SK-N-SH (cell line): ENCODE data around the gene CCDC6. TPM values are rescaled to one million over a fixed set of nuclear protein-coding genes. Genes with fewer than 3 reads are reported as not detected.

Experiments used
- CTCF ChIA-PET: fragments of 300-600, 350-600 bp; formaldehyde crosslinking; extraction: SDS; loops from one replicate; lab custom pipeline; 2021; lab: Yijun Ruan, JAX
- POLR2A ChIA-PET: fragments of 350-600 bp; sonication (Branson Sonifier 250); formaldehyde crosslinking; extraction: SDS; loops from one replicate; lab custom pipeline; 2020; ENCODE audit warnings: antibody characterized with exemption, inconsistent platforms; lab: Yijun Ruan, JAX
- DNase-seq: peaks from one replicate; pipeline ENCODE4 v3.0.0; 2012
- H2AFZ ChIP-seq: fragments of 200-600 bp; sonication (generic); 2 replicates; pipeline ENCODE4 v1.8.1; 2016; ENCODE audit warnings: antibody characterized with exemption, mild to moderate bottlenecking, low read depth
- H3F3A ChIP-seq: fragments of 200-600 bp; sonication (generic); replicated peaks from 2 replicates; pipeline ENCODE3; 2016; ENCODE audit warnings: antibody characterized with exemption, mild to moderate bottlenecking; ENCODE audit not compliant: insufficient read depth
- H3K27ac ChIP-seq, 2 experiments: fragments of 200-500 bp in 1 of 2; fragments of 200-600 bp in 1 of 2; sonication (Bioruptor generic) in 1 of 2; sonication (generic), shearing (Covaris generic) in 1 of 2; 2 replicates each; pipeline versions ENCODE4 v1.5.1 to v1.6.1; 2014 to 2016; ENCODE audit warnings: low read depth in 2 of 2, inconsistent platforms in 1 of 2, low read length in 1 of 2, mild to moderate bottlenecking in 1 of 2, mixed read lengths in 1 of 2
- H3K27me3 ChIP-seq: fragments of 200-600 bp; sonication (generic), shearing (Covaris generic); 2 replicates; pipeline ENCODE4 v1.6.1; 2016; ENCODE audit warnings: mixed run types; ENCODE audit not compliant: insufficient read depth
- H3K36me3 ChIP-seq, 2 experiments: fragments of 200-500 bp in 1 of 2; fragments of 200-600 bp in 1 of 2; sonication (Bioruptor generic) in 1 of 2; sonication (generic) in 1 of 2; replicated peaks in 1 of 2; 2 replicates each; pipeline versions ENCODE3 to v1.5.1; 2014 to 2016; ENCODE audit warnings: low read length in 1 of 2, mild to moderate bottlenecking in 1 of 2; ENCODE audit not compliant: insufficient read depth in 2 of 2, control insufficient read depth in 1 of 2
- H3K4me1 ChIP-seq, 2 experiments: fragments of 200-500 bp in 1 of 2; fragments of 200-600 bp in 1 of 2; sonication (Bioruptor generic) in 1 of 2; sonication (generic), shearing (Covaris generic) in 1 of 2; 2 replicates each; pipeline versions ENCODE4 v1.5.1 to v1.6.1; 2014 to 2016; ENCODE audit warnings: low read depth in 1 of 2, low read length in 1 of 2, mixed run types in 1 of 2; ENCODE audit not compliant: insufficient read depth in 2 of 2, control insufficient read depth in 1 of 2
- H3K4me2 ChIP-seq: fragments of 200-600 bp; sonication (generic), shearing (Covaris generic); 2 replicates; pipeline ENCODE4 v1.6.1; 2017; ENCODE audit warnings: mixed run types
- H3K4me3 ChIP-seq, 2 experiments: fragments of 200-500 bp in 1 of 2; fragments of 200-600 bp in 1 of 2; sonication (Bioruptor generic) in 1 of 2; sonication (generic), shearing (Covaris generic) in 1 of 2; 2 replicates each; pipeline versions ENCODE4 v1.5.1 to v1.8.1; 2014 to 2016; ENCODE audit warnings: low read depth in 2 of 2, inconsistent platforms in 1 of 2, low read length in 1 of 2, mild to moderate bottlenecking in 1 of 2, mixed read lengths in 1 of 2, moderate library complexity in 1 of 2
- H3K79me2 ChIP-seq: fragments of 200-600 bp; sonication (generic); 2 replicates; pipeline ENCODE4 v1.8.1; 2017; ENCODE audit warnings: mild to moderate bottlenecking; ENCODE audit not compliant: insufficient read depth
- H3K9ac ChIP-seq: fragments of 200-600 bp; sonication (generic); 2 replicates; pipeline ENCODE4 v1.6.1; 2017; ENCODE audit warnings: mixed run types
- H3K9me2 ChIP-seq: fragments of 200-600 bp; sonication (generic); 2 replicates; pipeline ENCODE4 v1.6.1; 2017; ENCODE audit warnings: mixed run types
- H3K9me3 ChIP-seq: fragments of 200-600 bp; sonication (generic); 2 replicates; pipeline ENCODE4 v1.6.1; 2017; ENCODE audit warnings: mixed run types, mild to moderate bottlenecking, moderate library complexity
- H4K20me1 ChIP-seq: fragments of 200-600 bp; sonication (generic); 2 replicates; pipeline ENCODE4 v1.6.1; 2017; ENCODE audit warnings: mild to moderate bottlenecking, mixed run types; ENCODE audit not compliant: insufficient read depth
- FOXJ3 ChIP-seq: sonication (generic); formaldehyde crosslinking; IDR thresholded peaks from 2 replicates; pipeline ENCODE4 v1.5.1; 2020; ENCODE audit warnings: mild to moderate bottlenecking, missing genetic modification reagents
- GATA2 ChIP-seq: sonication (generic); formaldehyde crosslinking; IDR thresholded peaks from 2 replicates; pipeline ENCODE4 v1.5.0; 2020; ENCODE audit warnings: mild to moderate bottlenecking, missing genetic modification reagents
- MXI1 ChIP-seq: IDR thresholded peaks from 2 replicates; pipeline ENCODE4 v1.6.1; 2012; ENCODE audit warnings: mild to moderate bottlenecking, low read depth, low read length, improper control_type of control experiment
- NFIC ChIP-seq: IDR thresholded peaks from 2 replicates; pipeline ENCODE4 v1.4.0; 2012; ENCODE audit warnings: borderline replicate concordance
- REST ChIP-seq: IDR thresholded peaks from 2 replicates; pipeline ENCODE4 v1.6.1; 2012; ENCODE audit warnings: mild to moderate bottlenecking, low read depth, low read length, moderate library complexity
- USF2 ChIP-seq: fragments of 150-350 bp; IDR thresholded peaks from 2 replicates; pipeline ENCODE4 v1.6.1; 2017; ENCODE audit warnings: antibody characterized with exemption, low read length, low read depth, borderline replicate concordance
- WGBS: methylation state at CpG from one replicate; pipeline ENCODE4 v1.1.6; 2017; ENCODE audit warnings: low lambda C conversion rate; 5-methylcytosine and 5-hydroxymethylcytosine counted together
- polyA plus RNA-seq, 3 experiments: library from polyadenylated mRNA; depleted of rRNA; stranded (reverse); fragments of >200 nt; gene quantifications; 2 replicates each; pipeline ENCODE4 v1.2.3, GENCODE V29; 2012

The CCDC6 gene
- polyA plus RNA-seq, 1 of the 3 experiments (the other 2 are of a cell fraction), result 10.8 TPM

- no peak overlapping the region for H3K27ac ChIP-seq
- no peaks in the 10 kb centered on the region for H3K9me3 ChIP-seq
- 0 out of 2 replicates have a peak, but pooled peaks cover 5% of the 10 kb centered on the region for H3K79me2 ChIP-seq
- no peak for DNase-seq
- H4K20me1 ChIP-seq, result no peaks in the 10 kb centered on the region
- H3K4me3 ChIP-seq, result no peak overlapping the region
- TF ChIP-seq MXI1, result no peak
- TF ChIP-seq USF2, result no peak
- TF ChIP-seq GATA2 (CRISPR knock-in tag), result no peak
- no peak for TF ChIP-seq REST
- no peaks in the 10 kb centered on the region for H3K27me3 ChIP-seq
- H3F3A ChIP-seq, result no peaks in the 10 kb centered on the region
- peaks cover 6 to 19% of the 10 kb centered on the region in 2 experiments for H3K36me3 ChIP-seq
- no peaks in the 10 kb centered on the region for H3K9me2 ChIP-seq
- H3K4me1 ChIP-seq, result no peaks in the 10 kb centered on the region; a peak in 1 of 4 replicates
- ChIA-PET POLR2A (no interaction called here), CTCF (no interaction called here)
- no peak overlapping the region for H3K9ac ChIP-seq
- H3K4me2 ChIP-seq, result no peak overlapping the region
- WGBS, result 96% methylated on average over 3 of the region's 3 CpGs
- no peak overlapping the region for H2AFZ ChIP-seq
These were observed 76.8 kb downstream of the CCDC6 start for GRCh38 chr10:59829601-59830000.

GRCh38 chr10:59829024-59829423 lies 77.3 kb downstream of the CCDC6 start:
- no peak overlapping the region for H3K4me2 ChIP-seq
- no peaks in the 10 kb centered on the region for H3K9me3 ChIP-seq
- ChIA-PET POLR2A (no interaction called here), CTCF (interaction anchor here (0.8 to 1.7 kb wide), 4 partner anchors 11 to 203 kb away, joined by 3 to 5 read pairs (median 4); no protein-coding TSS in a partner anchor)
- no peaks in the 10 kb centered on the region for H3K27me3 ChIP-seq
- no peaks in the 10 kb centered on the region for H3F3A ChIP-seq
- H4K20me1 ChIP-seq, result no peaks in the 10 kb centered on the region
- no peaks in the 10 kb centered on the region for H3K9me2 ChIP-seq
- WGBS, result 95% methylated on average over 1 of the region's 1 CpG
- TF ChIP-seq NFIC, result no peak
- no peak for TF ChIP-seq FOXJ3 (CRISPR knock-in tag)
- H3K9ac ChIP-seq, result no peak overlapping the region
- no peak overlapping the region for H2AFZ ChIP-seq
- H3K36me3 ChIP-seq, result peaks cover 6 to 19% of the 10 kb centered on the region in 2 experiments
- no peak overlapping the region for H3K27ac ChIP-seq
- H3K79me2 ChIP-seq, result 0 out of 2 replicates have a peak, but pooled peaks cover 5% of the 10 kb centered on the region
- H3K4me3 ChIP-seq, result no peak overlapping the region
- H3K4me1 ChIP-seq, result no peaks in the 10 kb centered on the region; a peak in 1 of 4 replicates
- DNase-seq, result no peak
